Measurements from ENCODE around the gene SNCB. TPM values are rescaled to one million over a fixed set of nuclear protein-coding genes. Genes with fewer than 3 reads are reported as not detected.

Gene SNCB
- total RNA-seq, 1 experiment from 2014 or later: not detected

DNA sequence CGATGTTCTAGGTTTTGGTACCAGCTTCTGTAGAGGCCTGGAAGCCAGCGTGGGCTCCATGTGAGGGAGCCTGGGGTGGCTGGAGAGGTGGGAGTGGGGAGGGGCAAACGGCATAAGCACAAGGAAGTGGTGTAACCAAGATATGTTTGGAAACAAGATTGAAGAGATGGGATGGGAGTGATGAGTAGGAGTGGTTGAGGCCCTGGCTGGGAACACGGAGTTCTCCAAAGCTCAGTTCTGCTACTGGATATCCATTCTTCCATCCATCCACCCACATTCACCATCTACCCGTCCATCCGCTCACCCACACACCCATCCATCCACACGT, 29.1 kb upstream of the SNCB start (continued):
- TF ChIP-seq, protein P1, sequence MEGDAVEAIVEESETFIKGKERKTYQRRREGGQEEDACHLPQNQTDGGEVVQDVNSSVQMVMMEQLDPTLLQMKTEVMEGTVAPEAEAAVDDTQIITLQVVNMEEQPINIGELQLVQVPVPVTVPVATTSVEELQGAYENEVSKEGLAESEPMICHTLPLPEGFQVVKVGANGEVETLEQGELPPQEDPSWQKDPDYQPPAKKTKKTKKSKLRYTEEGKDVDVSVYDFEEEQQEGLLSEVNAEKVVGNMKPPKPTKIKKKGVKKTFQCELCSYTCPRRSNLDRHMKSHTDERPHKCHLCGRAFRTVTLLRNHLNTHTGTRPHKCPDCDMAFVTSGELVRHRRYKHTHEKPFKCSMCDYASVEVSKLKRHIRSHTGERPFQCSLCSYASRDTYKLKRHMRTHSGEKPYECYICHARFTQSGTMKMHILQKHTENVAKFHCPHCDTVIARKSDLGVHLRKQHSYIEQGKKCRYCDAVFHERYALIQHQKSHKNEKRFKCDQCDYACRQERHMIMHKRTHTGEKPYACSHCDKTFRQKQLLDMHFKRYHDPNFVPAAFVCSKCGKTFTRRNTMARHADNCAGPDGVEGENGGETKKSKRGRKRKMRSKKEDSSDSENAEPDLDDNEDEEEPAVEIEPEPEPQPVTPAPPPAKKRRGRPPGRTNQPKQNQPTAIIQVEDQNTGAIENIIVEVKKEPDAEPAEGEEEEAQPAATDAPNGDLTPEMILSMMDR (IDR thresholded peaks at IDR 0.05 in 2 of 3, conservative IDR thresholded peaks at IDR 0.05 in 1 of 3; ENCODE audit: borderline replicate concordance in 1 of 3, insufficient read depth in 1 of 3, low read depth in 2 of 3, low read length in 2 of 3): no peak
- TF ChIP-seq EZH2 (IDR thresholded peaks at IDR 0.05) (no peak), TCF7L2 (IDR thresholded peaks at IDR 0.05; ENCODE audit: borderline replicate concordance, extremely low read depth, insufficient read depth, insufficient read length) (no peak), EGR1 (IDR thresholded peaks at IDR 0.05; ENCODE audit: low read depth) (no peak), CEBPB (IDR thresholded peaks at IDR 0.05; ENCODE audit: low read depth) (no peak)

- ATAC-seq (no peak), DNase-seq (ENCODE audit: low read depth, low spot score) (no peak)
- no peaks in the 10 kb centered on the region for H3K9me2 ChIP-seq (ENCODE audit: insufficient read depth)
- H3K4me2 ChIP-seq (ENCODE audit: low read length): no peak overlapping the region
- no peak overlapping the region for H3K9ac ChIP-seq (ENCODE audit: low read length)
- ChIA-PET RAD21 (ENCODE audit: low non-redundant PET in 1 of 2, low total read pairs in 2 of 2, uncharacterized antibody in 2 of 2, unreplicated experiment in 2 of 2) (no interaction called here), POLR2A (interaction anchor here (0.6 kb wide), 1 partner anchor 241 kb away, joined by 3 read pairs; no protein-coding TSS in a partner anchor), CTCF (interaction anchor here (0.9 to 3.2 kb wide), 7 partner anchors 9 to 455 kb away, joined by 3 to 16 read pairs (median 5); partner anchors contain the start of gene FGFR4)
- H3K27me3 ChIP-seq (ENCODE audit: insufficient read depth, low read length): no peaks in the 10 kb centered on the region
- BruUV-seq (replicated peaks): no TSS peak
- no peaks in the 10 kb centered on the region for H3K9me3 ChIP-seq (ENCODE audit: control insufficient read depth in 1 of 2, insufficient read depth in 1 of 2, low read depth in 1 of 2, low read length in 2 of 2)
- no peak overlapping the region for H3K27ac ChIP-seq (ENCODE audit: low read depth, low read length)
- no peaks in the 10 kb centered on the region for H3K36me3 ChIP-seq (ENCODE audit: control insufficient read depth in 1 of 2, insufficient read depth in 2 of 2, low read length in 2 of 2)
- intact Hi-C loops (cut with micrococcal nuclease): loop anchor here (10.0 kb wide), 1 partner anchor 646 kb away; the partner anchor contains the start of genes PRELID1 and RAB24
- no peak overlapping the region for H3K4me3 ChIP-seq (replicated peaks in 1 of 2; ENCODE audit: low read depth in 1 of 2, low read length in 2 of 2)
- H4K20me1 ChIP-seq (ENCODE audit: insufficient read depth): no peaks in the 10 kb centered on the region
- no peaks in the 10 kb centered on the region for H3K79me2 ChIP-seq (ENCODE audit: insufficient read depth, low read length)
- no peaks in the 10 kb centered on the region; a peak in 1 of 4 replicates for H3K4me1 ChIP-seq (ENCODE audit: control insufficient read depth in 1 of 2, insufficient read depth in 2 of 2, low read length in 2 of 2)
- no peak overlapping the region for H2AFZ ChIP-seq (ENCODE audit: low read depth, low read length, poor library complexity, severe bottlenecking)
- no peak for TF ChIP-seq EZH2 (IDR thresholded peaks at IDR 0.05)
- no peak for TF ChIP-seq POLR2AphosphoS5 (IDR thresholded peaks at IDR 0.05; ENCODE audit: low read depth, low read length)
- no peak for TF ChIP-seq RAD21 (IDR thresholded peaks at IDR 0.05; ENCODE audit: low read depth)
- TF ChIP-seq, protein P1 (IDR thresholded peaks at IDR 0.05 in 2 of 3, conservative IDR thresholded peaks at IDR 0.05 in 1 of 3; ENCODE audit: borderline replicate concordance in 1 of 3, insufficient read depth in 1 of 3, low read depth in 2 of 3, low read length in 2 of 3): no peak
- no peak for TF ChIP-seq MAX (IDR thresholded peaks at IDR 0.05)
- TF ChIP-seq ZNF274 (IDR thresholded peaks at IDR 0.05; ENCODE audit: low read depth, low read length): no peak
- TF ChIP-seq, protein P2, sequence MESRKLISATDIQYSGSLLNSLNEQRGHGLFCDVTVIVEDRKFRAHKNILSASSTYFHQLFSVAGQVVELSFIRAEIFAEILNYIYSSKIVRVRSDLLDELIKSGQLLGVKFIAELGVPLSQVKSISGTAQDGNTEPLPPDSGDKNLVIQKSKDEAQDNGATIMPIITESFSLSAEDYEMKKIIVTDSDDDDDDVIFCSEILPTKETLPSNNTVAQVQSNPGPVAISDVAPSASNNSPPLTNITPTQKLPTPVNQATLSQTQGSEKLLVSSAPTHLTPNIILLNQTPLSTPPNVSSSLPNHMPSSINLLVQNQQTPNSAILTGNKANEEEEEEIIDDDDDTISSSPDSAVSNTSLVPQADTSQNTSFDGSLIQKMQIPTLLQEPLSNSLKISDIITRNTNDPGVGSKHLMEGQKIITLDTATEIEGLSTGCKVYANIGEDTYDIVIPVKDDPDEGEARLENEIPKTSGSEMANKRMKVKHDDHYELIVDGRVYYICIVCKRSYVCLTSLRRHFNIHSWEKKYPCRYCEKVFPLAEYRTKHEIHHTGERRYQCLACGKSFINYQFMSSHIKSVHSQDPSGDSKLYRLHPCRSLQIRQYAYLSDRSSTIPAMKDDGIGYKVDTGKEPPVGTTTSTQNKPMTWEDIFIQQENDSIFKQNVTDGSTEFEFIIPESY (IDR thresholded peaks at IDR 0.05; ENCODE audit: extremely low read depth, insufficient replicate concordance, low read length): no peak
- TF ChIP-seq, protein P3, sequence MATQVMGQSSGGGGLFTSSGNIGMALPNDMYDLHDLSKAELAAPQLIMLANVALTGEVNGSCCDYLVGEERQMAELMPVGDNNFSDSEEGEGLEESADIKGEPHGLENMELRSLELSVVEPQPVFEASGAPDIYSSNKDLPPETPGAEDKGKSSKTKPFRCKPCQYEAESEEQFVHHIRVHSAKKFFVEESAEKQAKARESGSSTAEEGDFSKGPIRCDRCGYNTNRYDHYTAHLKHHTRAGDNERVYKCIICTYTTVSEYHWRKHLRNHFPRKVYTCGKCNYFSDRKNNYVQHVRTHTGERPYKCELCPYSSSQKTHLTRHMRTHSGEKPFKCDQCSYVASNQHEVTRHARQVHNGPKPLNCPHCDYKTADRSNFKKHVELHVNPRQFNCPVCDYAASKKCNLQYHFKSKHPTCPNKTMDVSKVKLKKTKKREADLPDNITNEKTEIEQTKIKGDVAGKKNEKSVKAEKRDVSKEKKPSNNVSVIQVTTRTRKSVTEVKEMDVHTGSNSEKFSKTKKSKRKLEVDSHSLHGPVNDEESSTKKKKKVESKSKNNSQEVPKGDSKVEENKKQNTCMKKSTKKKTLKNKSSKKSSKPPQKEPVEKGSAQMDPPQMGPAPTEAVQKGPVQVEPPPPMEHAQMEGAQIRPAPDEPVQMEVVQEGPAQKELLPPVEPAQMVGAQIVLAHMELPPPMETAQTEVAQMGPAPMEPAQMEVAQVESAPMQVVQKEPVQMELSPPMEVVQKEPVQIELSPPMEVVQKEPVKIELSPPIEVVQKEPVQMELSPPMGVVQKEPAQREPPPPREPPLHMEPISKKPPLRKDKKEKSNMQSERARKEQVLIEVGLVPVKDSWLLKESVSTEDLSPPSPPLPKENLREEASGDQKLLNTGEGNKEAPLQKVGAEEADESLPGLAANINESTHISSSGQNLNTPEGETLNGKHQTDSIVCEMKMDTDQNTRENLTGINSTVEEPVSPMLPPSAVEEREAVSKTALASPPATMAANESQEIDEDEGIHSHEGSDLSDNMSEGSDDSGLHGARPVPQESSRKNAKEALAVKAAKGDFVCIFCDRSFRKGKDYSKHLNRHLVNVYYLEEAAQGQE (IDR thresholded peaks at IDR 0.05; ENCODE audit: low read depth): no peak
- TF ChIP-seq SP1 (IDR thresholded peaks at IDR 0.05; ENCODE audit: low read depth): no peak
Measured at GRCh38 chr5:176658817-176659511, 28.6 kb upstream of the SNCB start.

Measured in HCT116 (cell line).